ENCODE results near the gene RACK1. TPM values are rescaled to one million over a fixed set of nuclear protein-coding genes. Genes with fewer than 3 reads are reported as not detected.
A peak's percentile ranks its signal among the peaks of the same experiment; 100 is the strongest.
"Not testable (repeated sequence)": the region's sequence is repeated elsewhere in the genome, so short reads cannot be mapped to it uniquely, and the experiment has no call there.

The RACK1 gene
- total RNA-seq, 2 experiments from 2014 or later, result 1,749 to 1,772 TPM

- H3K27ac Mint-ChIP-seq; POLR2A ChIA-PET; H3K36me3 Mint-ChIP-seq (ENCODE audit: low read depth); H3K9me3 Mint-ChIP-seq; H3K4me1 Mint-ChIP-seq; H3K27me3 Mint-ChIP-seq; DNase-seq; H3K4me3 Mint-ChIP-seq; CTCF ChIA-PET: not testable (repeated sequence)
Measured at GRCh38 chr5:181267907-181268306, 24.2 kb upstream of the RACK1 start.

GRCh38 chr5:181267291-181267904, 23.7 kb upstream of the RACK1 start:
- CTCF ChIA-PET; H3K27me3 Mint-ChIP-seq; H3K36me3 Mint-ChIP-seq (ENCODE audit: low read depth); DNase-seq; H3K27ac Mint-ChIP-seq; H3K4me3 Mint-ChIP-seq; H3K9me3 Mint-ChIP-seq; H3K4me1 Mint-ChIP-seq; POLR2A ChIA-PET: not testable (repeated sequence)

GRCh38 chr5:181265092-181265671, 21.5 kb upstream of the RACK1 start:
- no peaks in the 10 kb centered on the region for H3K27me3 Mint-ChIP-seq
- ChIA-PET CTCF (interaction anchor here (0.6 kb wide), 1 partner anchor 100 kb away, joined by 5 read pairs; no protein-coding TSS in a partner anchor), POLR2A (interaction anchor here (1.0 kb wide), 1 partner anchor 8 kb away, joined by 3 read pairs; no protein-coding TSS in a partner anchor)
- no peaks in the 10 kb centered on the region for H3K9me3 Mint-ChIP-seq
- peaks cover 2% of the 10 kb centered on the region for H3K4me1 Mint-ChIP-seq
- no peak for DNase-seq
- H3K36me3 Mint-ChIP-seq (ENCODE audit: low read depth), result peaks cover 7% of the 10 kb centered on the region
- no peak overlapping the region for H3K4me3 Mint-ChIP-seq
- H3K27ac Mint-ChIP-seq, result no peak overlapping the region

- no peaks in the 10 kb centered on the region for H3K27me3 Mint-ChIP-seq
- no peaks in the 10 kb centered on the region for H3K9me3 Mint-ChIP-seq
- ChIA-PET POLR2A (interaction anchor here (30.9 kb wide), 1 partner anchor 26 kb away, joined by 1091 read pairs; the partner anchor contains the start of genes RACK1 and TRIM41), CTCF (no interaction called here)
- peaks cover 16% of the 10 kb centered on the region for H3K4me1 Mint-ChIP-seq
- H3K27ac Mint-ChIP-seq, result peak overlapping the region; percentile 0
- H3K4me3 Mint-ChIP-seq, result no peak overlapping the region
- H3K36me3 Mint-ChIP-seq (ENCODE audit: low read depth), result peaks cover 12% of the 10 kb centered on the region
- no peak for DNase-seq
Measured at GRCh38 chr5:181263633-181264032, 19.9 kb upstream of the RACK1 start.

GRCh38 chr5:181261320-181262049, 17.8 kb upstream of the RACK1 start:
- ChIA-PET CTCF (interaction anchor here (0.8 to 4.0 kb wide), 7 partner anchors 10 to 77 kb away, joined by 3 to 21 read pairs (median 4); partner anchors contain the start of genes RACK1 and TRIM41), POLR2A (interaction anchor here (1.0 to 30.9 kb wide), 14 partner anchors 24 to 458 kb away, joined by 3 to 1091 read pairs (median 14); partner anchors contain the start of genes RACK1, TRIM41 and TRIM7)
- Mint-ChIP-seq H3K9me3 (no peaks in the 10 kb centered on the region), H3K4me1 (peaks cover 35% of the 10 kb centered on the region), H3K4me3 (peak overlapping the region; percentile 94), H3K27ac (peak overlapping the region; percentile 89), H3K36me3 (ENCODE audit: low read depth) (peaks cover 26% of the 10 kb centered on the region), H3K27me3 (no peaks in the 10 kb centered on the region)
- peak; percentile 82 for DNase-seq

- Mint-ChIP-seq H3K27me3 (no peaks in the 10 kb centered on the region), H3K9me3 (no peaks in the 10 kb centered on the region), H3K4me1 (peaks cover 41% of the 10 kb centered on the region), H3K36me3 (ENCODE audit: low read depth) (peaks cover 32% of the 10 kb centered on the region), H3K4me3 (peak within 1 kb of the TSS; percentile 94), H3K27ac (peak within 1 kb of the TSS; percentile 89)
- CTCF ChIA-PET, result interaction anchor here (0.6 to 4.0 kb wide), 9 partner anchors 10 to 751 kb away, joined by 3 to 21 read pairs (median 3); partner anchors contain the start of gene RACK1
- peak; percentile 92 for DNase-seq
- POLR2A ChIA-PET, result interaction anchor here (0.7 to 30.9 kb wide), 17 partner anchors 24 to 1355 kb away, joined by 3 to 1091 read pairs (median 6); partner anchors contain the start of genes RACK1, TRIM41 and TRIM7
Measured at GRCh38 chr5:181260720-181261319, 17.1 kb upstream of the RACK1 start, which contains the start of gene TRIM52. TRIM52 (minus strand) TSS chr5:181261143; CDS start chr5:181260813, 330 bp downstream.

- peak overlapping the region; percentile 89 for H3K27ac Mint-ChIP-seq
- no peaks in the 10 kb centered on the region for H3K27me3 Mint-ChIP-seq
- peak; percentile 16 for DNase-seq
- H3K4me3 Mint-ChIP-seq, result peak overlapping the region; percentile 94
- ChIA-PET POLR2A (interaction anchor here (0.7 to 30.9 kb wide), 14 partner anchors 23 to 1354 kb away, joined by 3 to 1091 read pairs (median 10); partner anchors contain the start of genes RACK1, TRIM41 and TRIM7), CTCF (interaction anchor here (0.6 to 4.0 kb wide), 9 partner anchors 9 to 750 kb away, joined by 3 to 21 read pairs (median 3); no protein-coding TSS in a partner anchor)
- H3K4me1 Mint-ChIP-seq, result peaks cover 48% of the 10 kb centered on the region
- peaks cover 39% of the 10 kb centered on the region for H3K36me3 Mint-ChIP-seq (ENCODE audit: low read depth)
- no peaks in the 10 kb centered on the region for H3K9me3 Mint-ChIP-seq
Measured at GRCh38 chr5:181259974-181260719, 16.4 kb upstream of the RACK1 start.

- peak overlapping the region; percentile 89 for H3K27ac Mint-ChIP-seq
- DNase-seq, result peak; percentile 9
- no peaks in the 10 kb centered on the region for H3K9me3 Mint-ChIP-seq
- peaks cover 56% of the 10 kb centered on the region for H3K4me1 Mint-ChIP-seq
- ChIA-PET POLR2A (interaction anchor here (3.6 to 30.9 kb wide), 4 partner anchors 22 to 74 kb away, joined by 40 to 1091 read pairs (median 73); partner anchors contain the start of genes RACK1, TRIM41 and TRIM7), CTCF (interaction anchor here (1.0 to 4.0 kb wide), 3 partner anchors 11 to 71 kb away, joined by 3 to 21 read pairs (median 6); no protein-coding TSS in a partner anchor)
- peaks cover 47% of the 10 kb centered on the region for H3K36me3 Mint-ChIP-seq (ENCODE audit: low read depth)
- no peaks in the 10 kb centered on the region for H3K27me3 Mint-ChIP-seq
- peak overlapping the region; percentile 94 for H3K4me3 Mint-ChIP-seq
Measured at GRCh38 chr5:181259283-181259682, 15.6 kb upstream of the RACK1 start.

GRCh38 chr5:181258576-181258975, 14.9 kb upstream of the RACK1 start:
- Mint-ChIP-seq H3K36me3 (ENCODE audit: low read depth) (peaks cover 47% of the 10 kb centered on the region), H3K9me3 (no peaks in the 10 kb centered on the region), H3K27ac (peak overlapping the region; percentile 64), H3K4me3 (peak overlapping the region; percentile 94), H3K27me3 (no peaks in the 10 kb centered on the region), H3K4me1 (peaks cover 58% of the 10 kb centered on the region)
- ChIA-PET POLR2A (interaction anchor here (4.4 to 30.9 kb wide), 2 partner anchors 21 to 52 kb away, joined by 50 to 1091 read pairs; partner anchors contain the start of genes RACK1, TRIM41 and TRIM7), CTCF (interaction anchor here (0.9 to 4.0 kb wide), 2 partner anchors 11 to 59 kb away, joined by 3 to 21 read pairs; no protein-coding TSS in a partner anchor)
- no peak for DNase-seq

- Mint-ChIP-seq H3K27ac (no peak overlapping the region), H3K4me1 (peaks cover 75% of the 10 kb centered on the region), H3K4me3 (no peak overlapping the region)
Measured at GRCh38 chr5:181255836-181256578, 12.3 kb upstream of the RACK1 start.

GRCh38 chr5:181255276-181255675, 11.6 kb upstream of the RACK1 start:
- no peak overlapping the region for H3K27ac Mint-ChIP-seq
- no peak for DNase-seq
- H3K36me3 Mint-ChIP-seq (ENCODE audit: low read depth), result peaks cover 64% of the 10 kb centered on the region
- CTCF ChIA-PET, result interaction anchor here (1.3 kb wide), 1 partner anchor 71 kb away, joined by 3 read pairs; no protein-coding TSS in a partner anchor
- no peaks in the 10 kb centered on the region for H3K9me3 Mint-ChIP-seq
- H3K4me1 Mint-ChIP-seq, result peaks cover 80% of the 10 kb centered on the region
- no peak overlapping the region for H3K4me3 Mint-ChIP-seq
- no peaks in the 10 kb centered on the region for H3K27me3 Mint-ChIP-seq
- POLR2A ChIA-PET, result interaction anchor here (30.9 kb wide), 1 partner anchor 18 kb away, joined by 1091 read pairs; the partner anchor contains the start of genes RACK1 and TRIM41

More at GRCh38 chr5:181255836-181256578, 12.3 kb upstream of the RACK1 start:
- Mint-ChIP-seq H3K36me3 (ENCODE audit: low read depth) (peaks cover 58% of the 10 kb centered on the region), H3K9me3 (no peaks in the 10 kb centered on the region), H3K27me3 (no peaks in the 10 kb centered on the region)
- CTCF ChIA-PET, result interaction anchor here (1.3 kb wide), 1 partner anchor 72 kb away, joined by 3 read pairs; no protein-coding TSS in a partner anchor
- DNase-seq, result no peak
- POLR2A ChIA-PET, result interaction anchor here (1.2 to 30.9 kb wide), 2 partner anchors 10 to 19 kb away, joined by 3 to 1091 read pairs; partner anchors contain the start of genes RACK1 and TRIM41
